IPS DF 4.7 (cell line): ENCODE results near the gene GRID2.

Experiments used
- DNase-seq: peaks from one replicate; pipeline ENCODE4 v3.0.0-alpha.2; 2013; ENCODE audit warnings: low spot score; ENCODE audit errors: extremely low read depth

Gene GRID2

GRCh38 chr4:92952897-92953296, 649.1 kb downstream of the GRID2 start:
- DNase-seq = no peak

GRCh38 chr4:92953462-92953861, 649.7 kb downstream of the GRID2 start:
- DNase-seq = no peak

DNA sequence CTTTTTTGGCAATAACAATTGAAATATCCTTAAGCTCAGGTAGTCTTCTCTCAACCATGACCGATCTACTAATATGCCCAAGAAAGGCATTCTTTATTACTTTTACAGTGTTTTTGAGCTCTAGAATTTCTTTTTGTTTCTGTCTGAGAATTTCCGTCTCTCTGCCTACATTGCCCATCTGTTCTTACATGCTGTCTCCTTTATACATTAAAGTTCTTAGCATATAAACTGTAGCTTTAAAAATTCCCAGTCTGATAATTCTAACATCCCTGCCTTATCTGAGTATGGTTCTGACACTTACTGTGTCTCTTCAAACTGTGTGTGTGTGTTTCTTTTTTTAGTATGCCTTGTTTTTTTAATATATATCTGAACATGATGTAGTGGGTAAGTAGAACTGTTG, 658.1 kb downstream of the GRID2 start:
- no peak for DNase-seq

DNA sequence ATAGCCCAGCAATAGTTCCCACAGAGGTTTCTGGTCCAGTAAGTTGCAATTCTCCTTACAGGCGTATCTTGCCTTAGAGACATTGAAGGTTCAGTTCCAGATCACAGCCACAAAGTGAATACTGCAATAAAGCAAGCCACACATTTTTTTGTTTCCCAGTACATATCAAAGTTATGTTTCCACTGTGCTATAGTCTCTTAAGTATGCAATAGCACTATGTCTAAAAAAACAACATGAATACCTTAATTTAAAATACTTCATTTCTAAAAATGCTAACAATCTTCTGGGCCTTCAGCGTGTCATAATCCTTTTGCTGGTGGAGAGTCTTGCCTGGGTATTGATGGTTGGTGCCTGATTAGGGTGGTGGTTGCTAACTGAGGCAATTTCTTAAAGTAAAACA, 659.1 kb downstream of the GRID2 start:
- no peak for DNase-seq

DNA sequence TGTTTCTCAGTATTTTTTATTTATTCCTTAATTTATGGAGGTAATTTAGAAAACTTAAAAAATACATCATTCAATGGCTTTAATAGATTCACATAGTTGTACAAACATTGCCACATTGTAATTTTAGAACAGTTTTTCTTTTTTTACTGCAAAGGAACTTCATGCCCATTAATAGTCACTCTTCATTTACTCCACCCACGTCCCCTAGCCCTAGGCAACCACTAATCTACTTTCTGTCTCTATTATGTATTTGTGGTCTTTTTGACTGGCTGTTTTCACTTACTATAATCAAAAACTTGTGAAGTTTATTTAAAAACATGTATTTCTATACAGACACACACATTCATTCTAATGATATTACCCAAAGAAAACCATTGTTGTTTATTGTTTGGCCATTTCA, 664.8 kb downstream of the GRID2 start:
- DNase-seq = no peak

DNA sequence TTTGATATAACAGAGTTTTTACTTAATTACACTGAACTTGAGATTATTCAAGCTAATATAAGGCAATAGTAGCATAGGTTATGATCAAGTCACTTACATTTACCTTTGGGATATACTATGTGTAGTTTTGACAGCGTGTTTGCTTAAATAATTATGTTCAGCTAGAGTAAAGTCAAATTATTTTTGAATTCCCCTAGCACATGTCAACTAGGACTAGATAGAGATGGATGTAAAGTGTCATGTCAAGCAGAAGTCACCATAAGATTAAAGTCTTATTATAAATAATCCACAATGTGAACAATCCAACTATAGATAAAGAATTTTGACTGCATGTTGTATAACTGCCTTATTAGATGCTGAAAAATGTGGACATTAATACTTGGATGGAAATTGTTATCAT, 665.2 kb downstream of the GRID2 start:
- DNase-seq = no peak

- DNase-seq = no peak
Measured at GRCh38 chr4:92969650-92970379, 666.0 kb downstream of the GRID2 start.

GRCh38 chr4:92970996-92971395, 667.2 kb downstream of the GRID2 start:
- no peak for DNase-seq

- DNase-seq = no peak
Measured at GRCh38 chr4:92988301-92988700, 684.5 kb downstream of the GRID2 start.

DNA sequence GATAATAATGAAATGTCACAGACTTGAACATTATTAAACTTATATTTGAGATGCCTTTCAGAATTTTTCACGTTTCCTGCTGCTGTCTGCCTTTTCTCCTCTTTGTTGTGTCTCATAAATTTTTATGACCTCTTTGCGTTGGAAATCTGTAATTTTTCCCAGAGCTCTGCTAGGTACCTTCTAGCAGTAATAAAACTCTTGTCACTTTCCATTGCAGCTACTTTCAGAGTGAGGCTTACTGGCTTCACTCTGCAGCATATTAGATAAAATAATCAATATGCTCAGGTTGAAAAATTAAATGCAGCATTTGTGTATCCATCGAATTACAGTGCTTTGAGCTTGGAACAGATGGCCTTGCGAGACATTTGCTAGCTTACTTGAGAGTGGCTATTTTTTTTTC, 689.0 kb downstream of the GRID2 start:
- no peak for DNase-seq

- no peak for DNase-seq
Measured at GRCh38 chr4:92994727-92995126, 691.0 kb downstream of the GRID2 start.

DNA sequence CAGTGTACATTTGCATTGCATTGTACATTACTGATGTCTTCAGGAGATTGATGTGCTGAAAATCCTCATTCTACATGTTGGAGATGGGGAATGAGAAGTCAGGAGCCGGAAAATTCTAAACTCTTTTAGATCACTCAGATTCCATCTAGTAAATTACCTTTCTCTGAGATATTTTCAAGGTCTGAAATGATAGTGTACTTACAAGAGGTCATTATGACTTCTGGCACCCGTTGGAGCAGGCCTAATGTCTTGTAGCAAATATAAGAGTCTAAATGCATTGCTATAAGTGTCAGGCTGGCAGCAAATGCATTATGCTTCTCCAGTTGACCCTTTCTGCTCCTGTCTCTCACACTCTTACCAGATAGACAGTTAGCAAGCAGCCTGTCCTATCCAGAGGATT, 692.8 kb downstream of the GRID2 start:
- DNase-seq = no peak

DNA sequence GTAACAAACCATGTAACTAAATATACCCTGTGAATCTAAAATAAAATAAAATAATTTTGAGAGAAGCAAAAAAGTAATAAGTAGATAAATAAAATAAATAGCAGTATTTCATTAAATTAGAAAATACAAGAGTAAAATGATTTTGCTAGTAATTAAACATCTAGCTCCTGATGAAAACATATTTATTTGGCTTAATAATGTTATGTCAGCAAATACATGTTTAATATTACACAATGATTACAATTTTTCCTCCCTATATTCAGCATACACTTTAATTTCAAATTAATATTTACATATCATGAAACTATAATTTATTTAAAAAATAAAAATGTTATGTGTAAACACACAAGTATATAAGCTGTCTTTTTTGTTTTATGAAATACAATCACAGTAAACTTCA, 697.1 kb downstream of the GRID2 start:
- no peak for DNase-seq

GRCh38 chr4:93002240-93002639, 698.5 kb downstream of the GRID2 start:
- DNase-seq = no peak

DNA sequence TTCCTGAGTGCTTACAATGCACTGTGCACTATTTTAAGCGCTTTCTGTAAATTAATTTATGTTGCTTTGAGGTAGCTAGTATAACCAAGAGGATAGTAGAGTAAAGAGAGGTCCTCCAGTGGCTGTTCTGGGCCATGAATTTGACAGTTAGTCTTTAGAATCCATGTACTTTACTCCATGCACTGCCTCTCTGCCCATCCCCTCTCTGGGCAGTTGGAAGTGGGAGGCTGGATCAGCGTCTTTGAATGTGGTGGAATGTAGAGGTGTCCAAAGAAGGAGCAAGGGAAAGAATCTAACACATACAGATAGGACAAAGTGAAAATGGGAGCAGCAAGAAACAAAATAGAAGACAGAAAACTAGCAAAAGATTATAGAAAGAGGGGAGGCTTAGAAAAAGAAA, 712.6 kb downstream of the GRID2 start:
- no peak for DNase-seq

DNA sequence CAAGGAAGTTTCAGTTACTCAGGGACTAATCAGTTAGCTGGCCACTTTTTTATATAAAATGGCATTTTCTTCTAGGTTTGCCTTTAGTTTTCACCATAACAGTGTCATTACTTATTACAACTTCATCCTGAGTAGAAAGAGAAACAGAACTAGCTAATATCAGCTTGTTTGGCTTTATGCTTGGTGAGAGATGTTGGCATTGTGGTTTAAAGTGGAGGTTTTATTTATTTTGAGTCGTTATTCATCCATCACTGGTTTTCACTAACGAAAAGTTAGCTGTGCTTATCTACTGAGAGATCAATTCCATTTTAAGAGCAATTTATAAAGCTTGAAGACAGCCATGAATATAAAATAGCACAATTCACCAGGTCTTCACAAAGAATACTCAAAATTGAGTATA, 714.5 kb downstream of the GRID2 start:
- no peak for DNase-seq

DNA sequence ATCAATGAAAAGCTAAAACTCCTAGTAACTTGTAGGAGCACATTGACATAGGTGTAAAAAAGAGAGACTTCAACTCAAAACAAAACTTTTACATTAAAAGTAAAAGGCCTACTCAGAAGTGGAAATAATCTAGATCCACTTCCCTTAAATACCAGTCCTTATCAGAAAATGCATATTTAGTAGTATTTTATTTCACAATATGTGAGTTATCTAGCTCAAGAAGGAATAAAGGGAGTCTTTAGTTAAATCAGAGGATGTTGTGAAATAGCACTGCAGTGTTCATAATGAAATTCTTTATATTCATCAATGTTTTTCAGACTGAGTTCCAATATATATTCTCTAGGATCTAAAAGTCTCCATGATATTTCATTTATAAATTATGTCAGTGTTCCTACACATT, 715.0 kb downstream of the GRID2 start:
- no peak for DNase-seq

- DNase-seq = no peak
Measured at GRCh38 chr4:93029769-93030168, 726.0 kb downstream of the GRID2 start.

DNA sequence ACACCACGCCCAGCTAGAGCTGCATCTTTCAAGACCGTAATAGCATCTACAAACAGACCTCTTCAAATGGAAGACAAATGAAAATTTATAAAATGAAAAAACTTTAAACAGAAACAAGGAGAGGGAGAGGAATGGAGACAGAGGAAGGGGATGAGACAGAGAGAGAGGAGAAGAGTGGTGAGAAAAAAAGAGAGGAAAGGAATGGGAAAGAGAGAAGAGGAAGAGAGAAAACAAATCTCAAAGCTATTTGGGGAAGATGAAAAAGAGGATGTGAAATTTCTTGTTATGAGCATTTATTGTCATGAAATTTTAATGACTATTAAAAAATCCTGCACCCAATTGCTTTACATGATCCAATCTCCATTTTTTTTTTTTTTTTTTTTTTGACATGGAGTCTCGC, 726.9 kb downstream of the GRID2 start:
- no peak for DNase-seq

GRCh38 chr4:93031431-93032098, 727.8 kb downstream of the GRID2 start:
- DNase-seq = no peak

DNA sequence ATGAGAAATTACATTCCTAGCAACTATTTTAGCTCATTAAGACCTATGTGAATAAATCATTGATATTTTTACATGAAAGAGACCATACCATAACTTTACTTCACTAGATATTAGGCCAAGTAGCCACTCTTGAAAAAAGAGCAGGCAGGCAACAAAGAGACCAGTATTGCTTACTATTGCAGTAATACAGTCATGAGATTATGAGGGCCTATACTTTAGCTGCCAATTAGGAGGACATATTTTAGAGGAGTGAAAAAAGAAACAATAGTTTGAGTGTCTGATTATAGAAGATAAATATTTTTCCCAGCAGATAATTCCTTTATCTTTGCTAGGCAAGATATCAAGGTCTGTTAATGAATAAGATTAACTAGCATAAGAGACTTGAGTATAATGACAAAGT, 739.0 kb downstream of the GRID2 start:
- no peak for DNase-seq

DNA sequence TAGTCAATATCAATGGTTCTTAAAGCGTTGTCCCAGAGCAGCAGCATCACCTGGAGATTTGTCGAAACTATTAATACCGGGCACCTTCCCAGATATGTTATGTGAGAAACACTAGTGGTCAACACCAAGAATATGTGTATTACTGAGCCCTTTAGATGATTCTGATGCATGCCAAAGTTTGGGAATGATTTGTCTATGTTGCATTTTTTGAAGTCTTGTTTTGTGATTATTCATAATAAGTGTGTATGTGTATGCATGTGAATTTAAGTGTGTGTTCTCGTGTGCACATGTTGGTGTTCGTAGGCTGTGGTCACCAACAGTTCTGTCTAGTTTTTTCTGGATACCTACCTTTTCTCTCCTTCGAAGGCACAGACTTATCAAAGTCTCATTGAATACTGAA, 749.4 kb downstream of the GRID2 start:
- no peak for DNase-seq

GRCh38 chr4:93061826-93062225, 758.1 kb downstream of the GRID2 start:
- DNase-seq = no peak
